ENCODE measurements around the gene TNIP2.

Gene TNIP2

GRCh38 chr4:2714918-2715317 is 41.2 kb downstream of the TNIP2 start:
- no peak for DNase-seq

GRCh38 chr4:2714061-2714770 is 41.9 kb downstream of the TNIP2 start:
- peak; percentile 46 to 63 (median 56) for DNase-seq

- DNase-seq: no peak
Measured at GRCh38 chr4:2713337-2713736, 42.8 kb downstream of the TNIP2 start.

- DNase-seq: no peak
Measured at GRCh38 chr4:2712261-2712842, 43.8 kb downstream of the TNIP2 start.

GRCh38 chr4:2702770-2703169 is 53.4 kb downstream of the TNIP2 start:
- no peak for DNase-seq

- no peak for DNase-seq
Measured at GRCh38 chr4:2702361-2702760, 53.8 kb downstream of the TNIP2 start.

GRCh38 chr4:2700031-2700430 is 56.1 kb downstream of the TNIP2 start:
- DNase-seq: no peak

GRCh38 chr4:2699534-2699933 is 56.6 kb downstream of the TNIP2 start:
- no peak for DNase-seq

GRCh38 chr4:2698951-2699505 is 57.1 kb downstream of the TNIP2 start:
- DNase-seq: no peak

GRCh38 chr4:2698504-2698903 is 57.6 kb downstream of the TNIP2 start:
- no peak for DNase-seq

GRCh38 chr4:2697995-2698414 is 58.1 kb downstream of the TNIP2 start:
- no peak for DNase-seq

GRCh38 chr4:2696423-2696822 is 59.7 kb downstream of the TNIP2 start:
- DNase-seq: no peak

GRCh38 chr4:2695346-2696060 is 60.6 kb downstream of the TNIP2 start:
- no peak for DNase-seq

- DNase-seq: peak in 3 of 4 experiments; percentile 9 to 30 (median 17)
Measured at GRCh38 chr4:2694691-2695090, 61.4 kb downstream of the TNIP2 start.

- DNase-seq: no peak
Measured at GRCh38 chr4:2691952-2692435, 64.1 kb downstream of the TNIP2 start.
